SK-N-SH treated with all-trans-retinoic acid at 6 μM for 48 hours (cell line): Measurements from ENCODE around the gene LY6G6F.

Experiments used
- ATAC-seq: fragments of 200-7000 bp; cut with Tn5 transposase; 3 replicates; pipeline ENCODE4 v1.9.1; 2020; ENCODE audit warnings: mild to moderate bottlenecking, moderate library complexity
- ARNTL ChIP-seq: fragments of 450-650 bp; formaldehyde crosslinking; IDR thresholded peaks from 2 replicates; pipeline ENCODE4 v1.5.0; 2020; ENCODE audit warnings: low read depth, mild to moderate bottlenecking, moderate library complexity, borderline replicate concordance
- CSDC2 ChIP-seq: fragments of 250-450 bp; sonication (Bioruptor Pico); IDR thresholded peaks from 2 replicates; pipeline ENCODE4 v1.5.0; 2020; ENCODE audit warnings: mild to moderate bottlenecking, moderate library complexity
- ESRRG ChIP-seq: fragments of 250-450 bp; sonication (Bioruptor Pico); IDR thresholded peaks from 2 replicates; pipeline ENCODE4 v1.6.1; 2021; ENCODE audit warnings: mild to moderate bottlenecking
- GLIS3 ChIP-seq: fragments of 250-450 bp; sonication (Bioruptor Pico); IDR thresholded peaks from 2 replicates; pipeline ENCODE4 v1.5.0; 2020; ENCODE audit warnings: mild to moderate bottlenecking, moderate library complexity
- ISL1 ChIP-seq: fragments of 250-450 bp; sonication (Bioruptor Pico); IDR thresholded peaks from 2 replicates; pipeline ENCODE4 v2.1.2; 2022; ENCODE audit warnings: mild to moderate bottlenecking, moderate library complexity
- PPARA ChIP-seq: fragments of 250-450 bp; sonication (Bioruptor Pico); IDR thresholded peaks from 2 replicates; pipeline ENCODE4 v1.5.0; 2020; ENCODE audit warnings: mild to moderate bottlenecking, borderline replicate concordance
- RARB ChIP-seq: fragments of 250-450 bp; sonication (Bioruptor Pico); IDR thresholded peaks from 2 replicates; pipeline ENCODE4 v1.8.0; 2021; ENCODE audit warnings: mild to moderate bottlenecking, moderate library complexity
- SNAI2 ChIP-seq: fragments of 250-450 bp; sonication (Bioruptor Pico); IDR thresholded peaks from 2 replicates; pipeline ENCODE4 v1.5.0; 2020; ENCODE audit warnings: mild to moderate bottlenecking, moderate library complexity
- TCF4 ChIP-seq: fragments of 250-450 bp; sonication (Bioruptor Pico); IDR thresholded peaks from 2 replicates; pipeline ENCODE4 v1.8.0; 2021; ENCODE audit warnings: mild to moderate bottlenecking, moderate library complexity, borderline replicate concordance
- TOX ChIP-seq: fragments of 250-450 bp; sonication (Bioruptor Pico); IDR thresholded peaks from 2 replicates; pipeline ENCODE4 v1.8.0; 2021; ENCODE audit warnings: mild to moderate bottlenecking, moderate library complexity, borderline replicate concordance
- ZC3H10 ChIP-seq: fragments of 250-450 bp; sonication (Bioruptor Pico); IDR thresholded peaks from 2 replicates; pipeline ENCODE4 v1.5.1; 2021; ENCODE audit warnings: mild to moderate bottlenecking, moderate library complexity
- ZFP30 ChIP-seq: fragments of 450-650 bp; formaldehyde crosslinking; IDR thresholded peaks from 2 replicates; pipeline ENCODE4 v1.5.0; 2022; ENCODE audit warnings: mild to moderate bottlenecking, moderate library complexity
- ZNF565 ChIP-seq: fragments of 450-650 bp; formaldehyde crosslinking; conservative IDR thresholded peaks from 2 replicates; pipeline ENCODE4 v1.5.0; 2020; ENCODE audit warnings: low read depth, mild to moderate bottlenecking, moderate library complexity
- ZNF70 ChIP-seq: fragments of 450-650 bp; formaldehyde crosslinking; IDR thresholded peaks from 2 replicates; pipeline ENCODE4 v1.5.0; 2020; ENCODE audit warnings: mild to moderate bottlenecking, moderate library complexity
- ZNF8 ChIP-seq: fragments of 450-650 bp; formaldehyde crosslinking; IDR thresholded peaks from 2 replicates; pipeline ENCODE4 v1.5.0; 2020; ENCODE audit warnings: mild to moderate bottlenecking, moderate library complexity
- TF ChIP-seq, protein P1 (sequence below): fragments of 250-450 bp; sonication (Bioruptor Pico); IDR thresholded peaks from 2 replicates; pipeline ENCODE4 v1.5.1; 2021; ENCODE audit warnings: mild to moderate bottlenecking, moderate library complexity
- TF ChIP-seq, protein P2 (sequence below): fragments of 250-450 bp; sonication (Bioruptor Pico); IDR thresholded peaks from 2 replicates; pipeline ENCODE4 v1.5.1; 2020; ENCODE audit warnings: low read depth, mild to moderate bottlenecking, moderate library complexity
- TF ChIP-seq, protein P3 (sequence below): fragments of 250-450 bp; sonication (Bioruptor Pico); IDR thresholded peaks from 2 replicates; pipeline ENCODE4 v1.8.0; 2021; ENCODE audit warnings: low read depth, mild to moderate bottlenecking, moderate library complexity, borderline replicate concordance
- TF ChIP-seq, protein P4 (sequence below): fragments of 250-450 bp; sonication (Bioruptor Pico); IDR thresholded peaks from 2 replicates; pipeline ENCODE4 v1.5.0; 2020; ENCODE audit warnings: mild to moderate bottlenecking, moderate library complexity

Gene LY6G6F

DNA sequence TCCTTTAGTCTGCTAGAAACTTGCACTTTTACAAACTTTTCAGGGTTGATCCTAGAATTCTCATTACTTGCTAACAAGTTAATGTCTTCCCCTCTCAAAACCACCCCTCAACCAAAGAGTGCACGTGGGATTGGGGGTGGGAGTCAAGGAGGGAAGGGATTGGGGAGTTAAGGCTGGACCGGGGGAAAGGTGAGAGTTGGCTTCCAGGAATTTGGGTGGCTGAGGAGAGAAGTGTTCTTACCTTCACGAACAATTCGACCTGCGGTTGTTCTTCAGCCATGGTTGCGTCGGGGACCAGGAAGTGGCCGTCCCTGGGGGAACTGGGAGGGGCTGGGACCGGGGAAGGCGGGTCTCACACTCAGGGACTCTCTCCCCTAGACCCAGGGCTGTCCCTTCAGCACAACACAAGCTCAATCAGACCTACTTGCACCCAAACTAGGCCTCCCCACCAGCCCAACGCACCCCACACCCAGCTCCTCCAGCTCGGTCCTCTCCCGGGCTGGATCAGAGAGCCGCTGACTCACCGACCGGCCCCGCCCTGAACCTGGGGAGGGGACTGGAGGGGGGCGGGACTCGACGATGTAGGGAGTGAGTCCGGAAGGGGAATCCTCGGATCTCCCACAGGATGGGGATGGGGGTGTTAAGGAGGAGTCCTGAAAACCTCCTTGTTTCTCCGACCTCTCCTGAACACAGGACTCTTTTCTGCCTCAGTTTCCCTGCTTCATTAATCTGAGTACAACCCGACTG lies 29.5 kb downstream of the LY6G6F start, which contains the start of gene CLIC1:
CLIC1 (minus strand) TSS at position 510 of the 747 bp plus-strand sequence; CDS start at position 280, 230 bp downstream.
- TF ChIP-seq PPARA (CRISPR knock-in tag) (no peak), CSDC2 (CRISPR knock-in tag) (no peak), ZNF8 (CRISPR knock-in tag) (no peak), TCF4 (no peak)
- ATAC-seq: peak; percentile 67

DNA sequence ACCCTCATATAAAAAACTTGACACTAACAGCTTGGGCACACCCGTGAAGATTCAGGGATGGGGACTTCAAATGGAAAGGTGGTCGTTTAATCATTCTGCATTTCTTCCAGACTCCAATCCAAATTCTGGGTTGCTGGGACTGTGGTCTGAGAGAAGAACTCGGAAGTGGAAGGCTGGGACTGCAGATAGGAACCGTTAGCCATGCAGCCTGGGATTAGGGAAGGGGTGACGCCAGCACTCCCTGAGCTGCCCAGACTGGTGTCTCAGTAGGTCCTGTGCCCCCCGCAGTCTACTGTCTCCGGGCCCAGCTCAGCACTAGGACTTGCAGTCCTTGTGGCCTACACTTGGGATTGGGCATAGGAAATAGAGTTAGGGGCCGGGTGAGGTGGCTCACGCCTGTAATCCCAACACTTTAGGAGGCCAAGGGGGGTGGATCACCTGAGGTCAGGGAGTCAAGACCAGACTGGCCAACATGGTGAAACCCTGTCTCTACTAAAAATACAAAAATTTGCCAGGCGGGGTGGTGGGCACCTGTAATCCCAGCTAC lies 30.2 kb downstream of the LY6G6F start:
- TF ChIP-seq, protein P1, sequence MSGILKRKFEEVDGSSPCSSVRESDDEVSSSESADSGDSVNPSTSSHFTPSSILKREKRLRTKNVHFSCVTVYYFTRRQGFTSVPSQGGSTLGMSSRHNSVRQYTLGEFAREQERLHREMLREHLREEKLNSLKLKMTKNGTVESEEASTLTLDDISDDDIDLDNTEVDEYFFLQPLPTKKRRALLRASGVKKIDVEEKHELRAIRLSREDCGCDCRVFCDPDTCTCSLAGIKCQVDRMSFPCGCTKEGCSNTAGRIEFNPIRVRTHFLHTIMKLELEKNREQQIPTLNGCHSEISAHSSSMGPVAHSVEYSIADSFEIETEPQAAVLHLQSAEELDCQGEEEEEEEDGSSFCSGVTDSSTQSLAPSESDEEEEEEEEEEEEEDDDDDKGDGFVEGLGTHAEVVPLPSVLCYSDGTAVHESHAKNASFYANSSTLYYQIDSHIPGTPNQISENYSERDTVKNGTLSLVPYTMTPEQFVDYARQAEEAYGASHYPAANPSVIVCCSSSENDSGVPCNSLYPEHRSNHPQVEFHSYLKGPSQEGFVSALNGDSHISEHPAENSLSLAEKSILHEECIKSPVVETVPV: no peak
- TF ChIP-seq TCF4: no peak
- TF ChIP-seq, protein P2, sequence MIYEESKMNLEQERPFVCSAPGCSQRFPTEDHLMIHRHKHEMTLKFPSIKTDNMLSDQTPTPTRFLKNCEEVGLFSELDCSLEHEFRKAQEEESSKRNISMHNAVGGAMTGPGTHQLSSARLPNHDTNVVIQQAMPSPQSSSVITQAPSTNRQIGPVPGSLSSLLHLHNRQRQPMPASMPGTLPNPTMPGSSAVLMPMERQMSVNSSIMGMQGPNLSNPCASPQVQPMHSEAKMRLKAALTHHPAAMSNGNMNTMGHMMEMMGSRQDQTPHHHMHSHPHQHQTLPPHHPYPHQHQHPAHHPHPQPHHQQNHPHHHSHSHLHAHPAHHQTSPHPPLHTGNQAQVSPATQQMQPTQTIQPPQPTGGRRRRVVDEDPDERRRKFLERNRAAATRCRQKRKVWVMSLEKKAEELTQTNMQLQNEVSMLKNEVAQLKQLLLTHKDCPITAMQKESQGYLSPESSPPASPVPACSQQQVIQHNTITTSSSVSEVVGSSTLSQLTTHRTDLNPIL (CRISPR knock-in tag): no peak
- TF ChIP-seq ZNF565 (CRISPR knock-in tag): no peak
- no peak for TF ChIP-seq ESRRG (CRISPR knock-in tag)
- TF ChIP-seq ZNF70 (CRISPR knock-in tag): no peak
- TF ChIP-seq, protein P3, sequence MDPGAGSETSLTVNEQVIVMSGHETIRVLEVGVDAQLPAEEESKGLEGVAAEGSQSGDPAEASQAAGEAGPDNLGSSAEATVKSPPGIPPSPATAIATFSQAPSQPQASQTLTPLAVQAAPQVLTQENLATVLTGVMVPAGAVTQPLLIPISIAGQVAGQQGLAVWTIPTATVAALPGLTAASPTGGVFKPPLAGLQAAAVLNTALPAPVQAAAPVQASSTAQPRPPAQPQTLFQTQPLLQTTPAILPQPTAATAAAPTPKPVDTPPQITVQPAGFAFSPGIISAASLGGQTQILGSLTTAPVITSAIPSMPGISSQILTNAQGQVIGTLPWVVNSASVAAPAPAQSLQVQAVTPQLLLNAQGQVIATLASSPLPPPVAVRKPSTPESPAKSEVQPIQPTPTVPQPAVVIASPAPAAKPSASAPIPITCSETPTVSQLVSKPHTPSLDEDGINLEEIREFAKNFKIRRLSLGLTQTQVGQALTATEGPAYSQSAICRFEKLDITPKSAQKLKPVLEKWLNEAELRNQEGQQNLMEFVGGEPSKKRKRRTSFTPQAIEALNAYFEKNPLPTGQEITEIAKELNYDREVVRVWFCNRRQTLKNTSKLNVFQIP (CRISPR knock-in tag): no peak
- TF ChIP-seq ZFP30 (CRISPR knock-in tag): no peak
- TF ChIP-seq, protein P4, sequence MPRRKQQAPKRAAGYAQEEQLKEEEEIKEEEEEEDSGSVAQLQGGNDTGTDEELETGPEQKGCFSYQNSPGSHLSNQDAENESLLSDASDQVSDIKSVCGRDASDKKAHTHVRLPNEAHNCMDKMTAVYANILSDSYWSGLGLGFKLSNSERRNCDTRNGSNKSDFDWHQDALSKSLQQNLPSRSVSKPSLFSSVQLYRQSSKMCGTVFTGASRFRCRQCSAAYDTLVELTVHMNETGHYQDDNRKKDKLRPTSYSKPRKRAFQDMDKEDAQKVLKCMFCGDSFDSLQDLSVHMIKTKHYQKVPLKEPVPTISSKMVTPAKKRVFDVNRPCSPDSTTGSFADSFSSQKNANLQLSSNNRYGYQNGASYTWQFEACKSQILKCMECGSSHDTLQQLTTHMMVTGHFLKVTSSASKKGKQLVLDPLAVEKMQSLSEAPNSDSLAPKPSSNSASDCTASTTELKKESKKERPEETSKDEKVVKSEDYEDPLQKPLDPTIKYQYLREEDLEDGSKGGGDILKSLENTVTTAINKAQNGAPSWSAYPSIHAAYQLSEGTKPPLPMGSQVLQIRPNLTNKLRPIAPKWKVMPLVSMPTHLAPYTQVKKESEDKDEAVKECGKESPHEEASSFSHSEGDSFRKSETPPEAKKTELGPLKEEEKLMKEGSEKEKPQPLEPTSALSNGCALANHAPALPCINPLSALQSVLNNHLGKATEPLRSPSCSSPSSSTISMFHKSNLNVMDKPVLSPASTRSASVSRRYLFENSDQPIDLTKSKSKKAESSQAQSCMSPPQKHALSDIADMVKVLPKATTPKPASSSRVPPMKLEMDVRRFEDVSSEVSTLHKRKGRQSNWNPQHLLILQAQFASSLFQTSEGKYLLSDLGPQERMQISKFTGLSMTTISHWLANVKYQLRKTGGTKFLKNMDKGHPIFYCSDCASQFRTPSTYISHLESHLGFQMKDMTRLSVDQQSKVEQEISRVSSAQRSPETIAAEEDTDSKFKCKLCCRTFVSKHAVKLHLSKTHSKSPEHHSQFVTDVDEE (CRISPR knock-in tag): no peak
- no peak for TF ChIP-seq ARNTL (CRISPR knock-in tag)
- TF ChIP-seq TOX: no peak
- TF ChIP-seq SNAI2 (CRISPR knock-in tag): no peak
- no peak for TF ChIP-seq CSDC2 (CRISPR knock-in tag)
- TF ChIP-seq ISL1: no peak
- no peak for TF ChIP-seq RARB (CRISPR knock-in tag)
- ATAC-seq: no peak

DNA sequence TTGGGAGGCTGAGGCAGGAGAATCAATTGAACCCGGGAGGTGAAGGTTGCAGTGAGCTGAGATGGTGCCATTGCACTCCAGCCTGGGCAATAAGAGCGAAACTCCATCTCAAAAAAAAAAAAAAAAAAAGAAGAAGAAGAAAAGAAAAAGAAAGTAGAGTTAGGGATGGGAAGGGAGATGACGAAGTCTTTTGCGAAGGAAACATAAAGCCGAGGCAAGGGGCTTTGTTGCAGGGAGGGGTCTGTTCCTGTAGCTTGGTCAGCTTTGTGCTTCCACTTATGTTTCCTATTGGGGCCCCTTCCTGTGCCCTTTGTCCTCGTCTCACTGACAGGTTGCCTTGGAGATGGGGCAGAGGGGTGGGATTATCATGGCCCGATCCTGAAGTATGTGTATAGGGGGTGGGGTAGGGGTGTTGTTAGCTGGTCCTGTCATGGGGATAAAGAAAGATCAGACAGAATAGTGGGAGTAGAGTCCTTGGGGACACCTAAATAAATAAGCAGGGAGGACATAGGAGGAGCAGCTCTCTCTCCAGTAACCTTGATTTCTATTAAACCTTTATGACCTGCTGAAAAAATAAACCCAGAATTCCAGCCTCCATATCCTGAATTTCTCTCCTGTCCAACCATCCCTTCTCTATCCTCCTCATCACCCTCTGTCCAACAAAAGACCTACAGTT lies 30.8 kb downstream of the LY6G6F start:
- ATAC-seq: no peak
- TF ChIP-seq ESRRG (CRISPR knock-in tag) (no peak), SNAI2 (CRISPR knock-in tag) (no peak), GLIS3 (CRISPR knock-in tag) (no peak), ZC3H10 (CRISPR knock-in tag) (no peak), ZFP30 (CRISPR knock-in tag) (no peak), CSDC2 (CRISPR knock-in tag) (no peak), RARB (CRISPR knock-in tag) (no peak), ZNF8 (CRISPR knock-in tag) (no peak), ISL1 (no peak), PPARA (CRISPR knock-in tag) (no peak), TOX (no peak), TCF4 (no peak)
- TF ChIP-seq, protein P3 (CRISPR knock-in tag): no peak
- TF ChIP-seq, protein P4 (CRISPR knock-in tag): no peak
- TF ChIP-seq, protein P2 (CRISPR knock-in tag): no peak
